RWPE2 (cell line): ENCODE measurements around the gene PKLR.
A peak's percentile ranks its signal among the peaks of the same experiment; 100 is the strongest.

Experiments
- ATAC-seq: fragments of 200-7000 bp; cut with Tn5 transposase; 3 replicates; pipeline ENCODE4 v1.9.1; 2021; ENCODE audit warnings: low read depth
- DNase-seq: peaks from one replicate; pipeline ENCODE4 v3.0.0-alpha.2; 2020; ENCODE audit warnings: low spot score
- H3K27ac ChIP-seq: fragments of 450-650 bp; 2 replicates; pipeline ENCODE4 v1.5.1; 2017; ENCODE audit warnings: mild to moderate bottlenecking; ENCODE audit not compliant: poor library complexity, severe bottlenecking
- H3K27me3 ChIP-seq: fragments of 250-450 bp; sonication (Bioruptor Pico); 2 replicates; pipeline ENCODE4 v1.5.1; 2021; ENCODE audit warnings: mild to moderate bottlenecking, moderate library complexity; ENCODE audit not compliant: insufficient read depth, poor library complexity, severe bottlenecking
- H3K36me3 ChIP-seq: fragments of 250-450 bp; sonication (Bioruptor Pico); 2 replicates; pipeline ENCODE4 v1.5.1; 2020; ENCODE audit warnings: low read depth, mild to moderate bottlenecking, moderate library complexity
- H3K4me1 ChIP-seq: fragments of 250-450 bp; sonication (Bioruptor Pico); 2 replicates; pipeline ENCODE4 v1.5.1; 2021; ENCODE audit warnings: mild to moderate bottlenecking, moderate library complexity; ENCODE audit not compliant: insufficient read depth, poor library complexity, severe bottlenecking
- H3K4me3 ChIP-seq: fragments of 250-450 bp; sonication (Bioruptor Pico); 2 replicates; pipeline ENCODE4 v1.5.1; 2021; ENCODE audit warnings: mild to moderate bottlenecking, moderate library complexity; ENCODE audit not compliant: severe bottlenecking
- H3K9me3 ChIP-seq: fragments of 250-450 bp; sonication (Bioruptor Pico); 2 replicates; pipeline ENCODE4 v1.5.1; 2021; ENCODE audit warnings: mild to moderate bottlenecking, moderate library complexity; ENCODE audit not compliant: severe bottlenecking
- CTCF ChIP-seq: fragments of 450-650 bp; IDR thresholded peaks from one replicate; pipeline ENCODE4 v1.5.1; 2017; ENCODE audit warnings: mild to moderate bottlenecking, moderate library complexity; ENCODE audit not compliant: poor library complexity, severe bottlenecking

Gene PKLR

GRCh38 chr1:155241841-155242264 lies 59.4 kb downstream of the PKLR start:
- DNase-seq = no peak
- Histone ChIP-seq H3K4me1 (peaks cover 5% of the 10 kb centered on the region), H3K9me3 (no peaks in the 10 kb centered on the region), H3K27me3 (no peaks in the 10 kb centered on the region), H3K27ac (no peak overlapping the region), H3K36me3 (0 out of 2 replicates have a peak, but pooled peaks cover 3% of the 10 kb centered on the region), H3K4me3 (no peak overlapping the region)
- no peak for ATAC-seq
- no peak for TF ChIP-seq CTCF

- no peak overlapping the region for H3K27ac ChIP-seq
- peak; percentile 21; the same call in 2 of the 3 replicates for ATAC-seq
Observed at GRCh38 chr1:155241069-155241679, 60.1 kb downstream of the PKLR start.

More at GRCh38 chr1:155241069-155241679, 60.1 kb downstream of the PKLR start:
- TF ChIP-seq CTCF = no peak
- H3K4me1 ChIP-seq = peaks cover 5% of the 10 kb centered on the region
- no peak for DNase-seq
- no peaks in the 10 kb centered on the region for H3K27me3 ChIP-seq
- no peaks in the 10 kb centered on the region for H3K9me3 ChIP-seq
- H3K36me3 ChIP-seq = 0 out of 2 replicates have a peak, but pooled peaks cover 5% of the 10 kb centered on the region
- peak overlapping the region; percentile 31 for H3K4me3 ChIP-seq
